22Rv1 (cell line): Measurements from ENCODE around the gene BTG4.

Experiments
- ZFX ChIP-seq: fragments of 450-650 bp; IDR thresholded peaks from 2 replicates; pipeline ENCODE4 v1.6.1; 2017; ENCODE audit warnings: antibody characterized with exemption, borderline replicate concordance
- TF ChIP-seq, protein P1 (sequence below): fragments of 450-650 bp; IDR thresholded peaks from 2 replicates; pipeline ENCODE4 v1.5.1; 2017; ENCODE audit warnings: mild to moderate bottlenecking

DNA sequence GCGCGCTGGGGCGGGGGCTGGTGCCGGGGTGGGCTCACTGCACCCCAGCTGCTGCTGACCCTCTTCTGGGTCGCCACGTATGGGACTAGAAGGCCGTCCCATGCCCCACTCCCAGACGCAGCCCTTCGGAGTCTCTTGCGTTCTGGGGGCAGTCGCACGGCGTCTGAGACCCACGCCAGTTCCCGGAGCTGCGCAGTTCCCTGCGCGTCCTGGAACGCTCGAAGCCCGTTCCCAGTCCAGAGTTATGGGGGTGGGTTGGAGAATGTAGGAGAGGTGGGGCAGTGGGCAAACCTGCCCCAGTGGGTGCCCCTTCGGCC is 28.7 kb upstream of the BTG4 start:
- TF ChIP-seq, protein P1, sequence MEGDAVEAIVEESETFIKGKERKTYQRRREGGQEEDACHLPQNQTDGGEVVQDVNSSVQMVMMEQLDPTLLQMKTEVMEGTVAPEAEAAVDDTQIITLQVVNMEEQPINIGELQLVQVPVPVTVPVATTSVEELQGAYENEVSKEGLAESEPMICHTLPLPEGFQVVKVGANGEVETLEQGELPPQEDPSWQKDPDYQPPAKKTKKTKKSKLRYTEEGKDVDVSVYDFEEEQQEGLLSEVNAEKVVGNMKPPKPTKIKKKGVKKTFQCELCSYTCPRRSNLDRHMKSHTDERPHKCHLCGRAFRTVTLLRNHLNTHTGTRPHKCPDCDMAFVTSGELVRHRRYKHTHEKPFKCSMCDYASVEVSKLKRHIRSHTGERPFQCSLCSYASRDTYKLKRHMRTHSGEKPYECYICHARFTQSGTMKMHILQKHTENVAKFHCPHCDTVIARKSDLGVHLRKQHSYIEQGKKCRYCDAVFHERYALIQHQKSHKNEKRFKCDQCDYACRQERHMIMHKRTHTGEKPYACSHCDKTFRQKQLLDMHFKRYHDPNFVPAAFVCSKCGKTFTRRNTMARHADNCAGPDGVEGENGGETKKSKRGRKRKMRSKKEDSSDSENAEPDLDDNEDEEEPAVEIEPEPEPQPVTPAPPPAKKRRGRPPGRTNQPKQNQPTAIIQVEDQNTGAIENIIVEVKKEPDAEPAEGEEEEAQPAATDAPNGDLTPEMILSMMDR: no peak
- TF ChIP-seq ZFX: no peak
